Ishikawa (cell line): ENCODE data around the gene GRIK5.

Source experiments
- CEBPB ChIP-seq: IDR thresholded peaks from 2 replicates; pipeline ENCODE4 v1.6.1; 2012
- CREB1 ChIP-seq: IDR thresholded peaks from 2 replicates; pipeline ENCODE4 v1.6.1; 2012; ENCODE audit warnings: low read depth
- EGR1 ChIP-seq: IDR thresholded peaks from 2 replicates; pipeline ENCODE4 v1.6.1; 2012
- EP300 ChIP-seq: IDR thresholded peaks from 2 replicates; pipeline ENCODE4 v1.6.1; 2012; ENCODE audit warnings: borderline replicate concordance
- FOXM1 ChIP-seq: IDR thresholded peaks from 2 replicates; pipeline ENCODE4 v1.6.1; 2012; ENCODE audit warnings: low read depth, borderline replicate concordance
- NFIC ChIP-seq: IDR thresholded peaks from 2 replicates; pipeline ENCODE4 v1.6.1; 2012
- RAD21 ChIP-seq: IDR thresholded peaks from 2 replicates; pipeline ENCODE4 v1.6.1; 2012; ENCODE audit warnings: low read depth
- REST ChIP-seq: IDR thresholded peaks from 2 replicates; pipeline ENCODE4 v1.6.1; 2012; ENCODE audit warnings: low read depth, mild to moderate bottlenecking
- TAF1 ChIP-seq: IDR thresholded peaks from 2 replicates; pipeline ENCODE4 v1.6.1; 2012; ENCODE audit warnings: low read depth, mild to moderate bottlenecking
- TCF12 ChIP-seq: IDR thresholded peaks from 2 replicates; pipeline ENCODE4 v1.6.1; 2012; ENCODE audit warnings: low read depth
- TEAD4 ChIP-seq: IDR thresholded peaks from 2 replicates; pipeline ENCODE4 v1.6.1; 2012
- YY1 ChIP-seq: IDR thresholded peaks from 2 replicates; pipeline ENCODE4 v1.6.1; 2012; ENCODE audit warnings: low read depth
- ZBTB7A ChIP-seq: IDR thresholded peaks from 2 replicates; pipeline ENCODE4 v1.6.1; 2012; ENCODE audit warnings: low read depth
- TF ChIP-seq, protein P1 (sequence below): IDR thresholded peaks from 2 replicates; pipeline ENCODE4 v1.6.1; 2012
- TF ChIP-seq, protein P2 (sequence below): IDR thresholded peaks from 2 replicates; pipeline ENCODE4 v1.6.1; 2012

Gene GRIK5

DNA sequence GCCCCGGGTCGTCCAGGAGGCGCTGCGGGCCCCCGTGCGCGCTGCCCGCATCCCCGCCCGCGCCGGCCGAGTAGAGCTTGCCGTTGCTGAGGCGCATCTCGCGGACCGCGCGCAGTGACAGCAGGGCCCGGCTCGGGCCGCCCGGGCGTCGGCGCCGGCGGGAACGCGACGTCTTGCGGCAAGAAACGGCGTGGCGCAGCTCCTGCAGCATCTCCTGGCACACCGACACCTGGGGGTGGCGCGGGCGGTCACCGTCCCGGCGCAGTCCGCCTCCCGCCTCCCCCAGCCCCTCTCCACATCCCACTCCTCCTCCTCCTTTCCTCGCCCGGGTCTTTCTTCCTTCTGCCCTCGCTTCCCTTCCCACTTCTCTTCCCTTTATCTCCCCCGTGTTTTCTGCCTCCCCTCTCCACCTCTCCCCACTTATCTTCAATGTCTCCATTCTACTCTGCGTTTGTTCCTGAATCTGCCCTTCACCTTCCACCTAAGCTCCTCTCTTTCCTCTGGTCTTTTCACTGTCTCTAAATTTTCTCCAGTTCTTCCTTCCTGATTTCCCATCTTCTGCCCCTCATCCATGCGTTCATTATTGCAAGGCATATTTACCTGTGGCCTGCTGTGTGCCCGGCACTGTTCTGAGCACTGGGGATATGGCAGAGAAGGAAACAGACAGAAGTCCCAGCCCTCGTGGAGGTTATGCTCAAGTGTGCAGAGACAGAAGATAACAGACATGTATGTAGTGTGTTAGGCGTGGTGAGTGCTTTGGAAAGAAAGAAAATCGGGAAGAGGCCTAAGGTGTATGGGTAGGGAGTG lies 70.7 kb downstream of the GRIK5 start:
- TF ChIP-seq YY1 (no peak), FOXM1 (no peak), CREB1 (no peak), RAD21 (no peak), REST (no peak), TCF12 (no peak), ZBTB7A (no peak), TAF1 (no peak), NFIC (no peak), CEBPB (no peak), EGR1 (no peak), TEAD4 (no peak)
- TF ChIP-seq, protein P1, sequence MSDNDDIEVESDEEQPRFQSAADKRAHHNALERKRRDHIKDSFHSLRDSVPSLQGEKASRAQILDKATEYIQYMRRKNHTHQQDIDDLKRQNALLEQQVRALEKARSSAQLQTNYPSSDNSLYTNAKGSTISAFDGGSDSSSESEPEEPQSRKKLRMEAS = no peak
- TF ChIP-seq, protein P2, sequence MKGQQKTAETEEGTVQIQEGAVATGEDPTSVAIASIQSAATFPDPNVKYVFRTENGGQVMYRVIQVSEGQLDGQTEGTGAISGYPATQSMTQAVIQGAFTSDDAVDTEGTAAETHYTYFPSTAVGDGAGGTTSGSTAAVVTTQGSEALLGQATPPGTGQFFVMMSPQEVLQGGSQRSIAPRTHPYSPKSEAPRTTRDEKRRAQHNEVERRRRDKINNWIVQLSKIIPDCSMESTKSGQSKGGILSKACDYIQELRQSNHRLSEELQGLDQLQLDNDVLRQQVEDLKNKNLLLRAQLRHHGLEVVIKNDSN = no peak

DNA sequence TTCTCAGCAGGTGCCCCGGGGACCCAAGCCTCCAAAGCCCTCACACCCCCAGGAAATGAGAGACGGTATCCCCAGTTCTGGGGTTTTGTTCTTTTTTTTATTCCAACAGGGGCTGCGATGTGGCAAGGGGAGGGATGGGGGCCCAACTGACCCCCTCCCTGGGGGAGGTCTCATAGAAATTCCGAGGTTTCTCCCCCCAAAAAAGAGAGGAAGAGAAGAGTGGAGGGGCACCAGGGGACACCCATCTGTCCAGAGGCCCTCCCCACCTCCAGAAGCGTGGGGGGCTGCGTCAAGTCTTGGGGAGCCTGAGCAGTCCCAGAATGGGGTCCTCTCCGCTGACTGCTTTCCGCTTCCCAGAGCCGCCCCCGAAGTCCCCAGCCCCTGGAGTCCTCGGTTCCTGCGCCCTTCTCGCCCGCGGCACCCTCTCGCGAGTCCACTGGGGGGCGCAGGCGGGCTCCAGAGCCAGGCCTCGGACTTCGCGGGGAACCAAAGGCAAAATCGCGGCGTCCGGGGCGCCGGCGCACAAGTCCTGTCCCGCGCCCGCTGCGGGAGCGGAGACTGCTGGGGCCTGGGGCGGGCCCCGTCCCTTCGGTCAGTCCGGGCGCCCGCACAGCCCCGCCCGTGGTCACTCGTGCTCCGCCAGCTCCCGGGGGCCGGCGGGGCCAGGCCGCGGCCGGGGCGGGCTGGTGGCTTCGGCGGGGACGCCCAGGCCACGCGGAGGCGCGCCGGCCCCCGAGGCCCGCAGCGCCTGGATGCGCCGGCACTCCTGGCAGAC lies 71.6 kb downstream of the GRIK5 start:
- TF ChIP-seq RAD21 (peak; percentile 45; the same call in 1 of the 2 replicates), TAF1 (no peak), NFIC (no peak), REST (peak; percentile 44; the same call in 1 of the 2 replicates)

GRCh38 chr19:41997851-41998229 lies 72.2 kb downstream of the GRIK5 start:
- TF ChIP-seq EP300 = no peak
- TF ChIP-seq EGR1 = no peak
- TF ChIP-seq CEBPB = no peak
- no peak for TF ChIP-seq TEAD4
- no peak for TF ChIP-seq YY1
- no peak for TF ChIP-seq TCF12
- TF ChIP-seq ZBTB7A = no peak
- TF ChIP-seq NFIC = no peak
- no peak for TF ChIP-seq RAD21
- TF ChIP-seq, protein P1 = no peak
- no peak for TF ChIP-seq FOXM1
- TF ChIP-seq TAF1 = no peak
- no peak for TF ChIP-seq CREB1
- TF ChIP-seq, protein P2 = no peak
- TF ChIP-seq REST = no peak
